Retinal pigment epithelial cell (primary cell): ENCODE results near the gene RANBP3.

Source experiments
- DNase-seq: peaks from one replicate; pipeline ENCODE4 v3.0.0-alpha.2; 2010; ENCODE audit warnings: low read depth
- H3K4me3 ChIP-seq: 2 replicates; pipeline ENCODE4 v1.5.1; 2011; ENCODE audit warnings: mild to moderate bottlenecking, low read length, control low read depth, moderate library complexity
- TF ChIP-seq, protein P1 (sequence below): conservative IDR thresholded peaks from 2 replicates; pipeline ENCODE4 v1.5.1; 2011; ENCODE audit warnings: low read depth, low read length, control low read depth, inconsistent platforms

The RANBP3 gene

DNA sequence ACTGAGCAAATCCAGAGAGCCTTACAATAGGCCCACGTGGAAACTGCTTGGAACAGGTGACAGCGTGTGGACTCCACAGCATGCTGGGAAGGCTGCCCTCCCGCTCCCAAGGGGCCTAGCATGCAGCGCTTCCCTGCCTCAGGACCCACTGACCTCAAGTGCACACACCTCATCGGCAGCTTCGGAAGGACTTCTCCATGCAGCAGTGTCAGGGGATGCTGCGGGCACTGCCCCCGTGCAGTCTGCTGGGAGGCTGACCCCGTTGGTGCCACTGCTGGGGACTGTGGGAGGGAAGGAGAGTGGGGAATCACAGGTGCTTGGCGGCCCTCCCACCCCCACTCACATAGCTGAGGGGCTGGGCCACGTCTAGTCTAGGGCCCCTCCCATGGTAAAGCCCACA lies 46.7 kb downstream of the RANBP3 start:
- H3K4me3 ChIP-seq, result no peak overlapping the region
- no peak for DNase-seq
- TF ChIP-seq, protein P1, sequence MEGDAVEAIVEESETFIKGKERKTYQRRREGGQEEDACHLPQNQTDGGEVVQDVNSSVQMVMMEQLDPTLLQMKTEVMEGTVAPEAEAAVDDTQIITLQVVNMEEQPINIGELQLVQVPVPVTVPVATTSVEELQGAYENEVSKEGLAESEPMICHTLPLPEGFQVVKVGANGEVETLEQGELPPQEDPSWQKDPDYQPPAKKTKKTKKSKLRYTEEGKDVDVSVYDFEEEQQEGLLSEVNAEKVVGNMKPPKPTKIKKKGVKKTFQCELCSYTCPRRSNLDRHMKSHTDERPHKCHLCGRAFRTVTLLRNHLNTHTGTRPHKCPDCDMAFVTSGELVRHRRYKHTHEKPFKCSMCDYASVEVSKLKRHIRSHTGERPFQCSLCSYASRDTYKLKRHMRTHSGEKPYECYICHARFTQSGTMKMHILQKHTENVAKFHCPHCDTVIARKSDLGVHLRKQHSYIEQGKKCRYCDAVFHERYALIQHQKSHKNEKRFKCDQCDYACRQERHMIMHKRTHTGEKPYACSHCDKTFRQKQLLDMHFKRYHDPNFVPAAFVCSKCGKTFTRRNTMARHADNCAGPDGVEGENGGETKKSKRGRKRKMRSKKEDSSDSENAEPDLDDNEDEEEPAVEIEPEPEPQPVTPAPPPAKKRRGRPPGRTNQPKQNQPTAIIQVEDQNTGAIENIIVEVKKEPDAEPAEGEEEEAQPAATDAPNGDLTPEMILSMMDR, result no peak

DNA sequence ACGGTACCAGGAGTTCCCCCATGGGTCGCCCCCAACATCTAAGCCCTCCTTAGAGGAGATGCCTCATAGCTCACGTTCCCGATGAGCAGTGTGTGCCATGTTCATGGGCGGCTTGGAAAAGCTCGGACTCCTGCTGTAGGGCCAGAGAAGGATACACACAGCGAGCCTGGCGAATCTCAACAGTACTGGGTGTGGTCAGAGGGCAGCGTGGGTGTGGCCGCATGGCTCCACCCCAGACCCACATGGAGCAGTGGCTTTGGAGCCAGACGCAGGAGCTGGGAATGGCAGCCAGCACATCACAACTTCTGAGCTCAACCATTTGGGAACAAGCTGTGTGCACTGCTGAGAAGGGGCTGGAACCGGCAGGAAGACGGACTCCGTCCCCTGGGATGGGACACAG lies 48.3 kb downstream of the RANBP3 start:
- no peak overlapping the region for H3K4me3 ChIP-seq
- DNase-seq, result no peak
- TF ChIP-seq, protein P1, result no peak

DNA sequence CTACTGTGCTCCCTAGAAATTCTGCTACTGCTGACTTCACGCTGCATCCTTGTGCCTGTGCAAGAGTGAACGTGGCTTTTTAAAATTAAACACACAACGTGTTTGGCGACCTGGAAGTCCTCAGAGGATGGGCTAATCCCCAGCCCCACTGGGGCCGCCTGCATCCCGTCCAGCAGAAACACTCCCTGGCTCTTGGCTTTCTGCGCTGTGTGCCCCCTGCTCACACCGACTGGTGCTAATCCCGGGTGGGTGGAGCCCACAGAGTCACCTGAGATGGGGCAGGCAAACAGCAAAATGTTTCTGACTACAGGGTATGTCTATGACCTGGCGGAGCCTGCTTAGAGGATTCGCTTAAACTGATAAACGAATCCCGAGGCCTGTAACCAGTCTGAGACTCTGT lies 48.8 kb downstream of the RANBP3 start:
- TF ChIP-seq, protein P1, result no peak
- no peak for DNase-seq
- H3K4me3 ChIP-seq, result no peak overlapping the region

DNA sequence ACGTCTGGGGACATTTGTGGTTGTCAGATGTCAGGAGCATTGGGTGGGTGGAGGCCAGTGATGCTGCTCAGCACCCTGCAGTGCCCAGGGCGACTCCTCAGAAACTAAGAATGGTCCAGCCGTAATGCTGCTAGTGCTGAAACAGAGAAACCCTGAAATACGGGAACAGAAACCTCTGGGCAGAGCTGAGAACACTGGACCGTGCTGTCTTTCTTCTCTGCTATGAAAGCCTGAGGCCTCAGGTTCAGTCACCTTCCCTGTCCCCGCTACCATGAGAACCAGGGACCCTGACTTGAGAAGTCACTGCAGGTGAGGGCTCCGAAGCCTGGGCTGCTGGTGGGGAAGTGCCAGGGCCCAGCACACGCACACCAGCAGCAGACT lies 50.5 kb downstream of the RANBP3 start:
- H3K4me3 ChIP-seq, result no peak overlapping the region
- TF ChIP-seq, protein P1, result no peak
- DNase-seq, result no peak

DNA sequence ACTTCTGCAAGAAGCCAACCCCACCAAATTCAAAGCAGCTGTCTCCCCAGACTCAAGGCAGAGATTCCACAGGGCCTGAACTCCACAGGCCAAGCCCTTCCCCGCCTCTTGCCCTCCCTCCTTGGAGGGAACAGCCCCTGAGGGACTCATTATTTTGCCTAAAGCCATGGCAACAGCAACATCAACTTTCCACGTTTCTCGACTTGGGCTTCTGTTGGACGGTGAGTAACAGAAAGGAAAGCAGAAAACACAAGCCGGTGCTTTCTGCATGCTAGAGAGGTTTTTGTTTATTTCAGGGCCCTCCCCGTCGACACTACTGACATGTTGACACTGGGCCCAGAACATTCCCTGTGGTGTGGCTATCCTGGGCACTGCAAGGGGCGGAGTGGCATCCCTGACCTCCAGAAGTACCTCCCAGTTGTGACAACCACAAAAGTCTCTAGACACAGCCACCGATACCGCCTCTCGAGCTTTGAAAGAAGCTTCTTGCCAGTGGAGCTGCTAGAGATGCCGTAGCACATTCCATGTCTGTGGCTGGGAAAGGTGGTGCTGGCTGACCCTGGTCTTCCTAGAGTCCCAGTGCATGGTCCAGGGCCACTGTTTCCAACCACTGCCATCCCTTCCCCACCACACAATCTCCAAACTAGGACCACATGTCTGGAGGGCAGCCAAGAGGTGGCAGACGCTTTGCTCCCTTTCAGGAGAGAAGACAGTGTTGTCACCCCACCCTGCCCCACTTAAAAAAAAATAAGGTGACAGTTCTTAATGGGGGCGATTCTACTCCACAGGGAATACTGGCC lies 51.1 kb downstream of the RANBP3 start:
- TF ChIP-seq, protein P1, result no peak
- no peak overlapping the region for H3K4me3 ChIP-seq
- no peak for DNase-seq

DNA sequence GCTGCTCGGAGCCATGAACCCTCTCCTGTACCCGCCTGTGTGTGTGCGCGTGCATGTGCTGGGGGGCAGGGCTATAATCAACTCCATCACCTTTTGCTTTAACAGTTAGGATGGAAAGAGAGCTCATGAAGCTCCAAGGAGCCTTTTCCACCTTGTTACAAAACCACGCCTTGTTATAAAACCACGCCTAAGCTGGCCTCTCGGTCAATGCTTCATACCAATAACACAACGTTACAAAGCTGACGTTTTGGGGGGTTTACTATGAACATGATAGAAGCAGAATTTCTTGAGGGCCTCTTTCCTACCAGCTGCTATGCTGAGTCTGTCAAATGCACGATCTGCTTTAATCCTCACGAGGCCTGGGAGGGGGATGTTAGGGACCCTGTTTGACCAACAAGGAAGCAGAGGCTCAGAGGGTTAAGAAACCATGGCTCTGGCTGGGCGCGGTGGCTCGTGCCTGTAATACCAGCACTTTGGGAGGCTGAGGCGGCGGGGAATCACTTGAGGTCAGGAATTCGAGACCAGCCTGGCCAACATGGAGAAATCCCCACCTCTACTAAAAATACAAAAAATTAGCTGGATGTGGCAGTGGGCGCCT lies 52.0 kb downstream of the RANBP3 start:
- no peak overlapping the region for H3K4me3 ChIP-seq
- DNase-seq, result no peak
- TF ChIP-seq, protein P1, result no peak

DNA sequence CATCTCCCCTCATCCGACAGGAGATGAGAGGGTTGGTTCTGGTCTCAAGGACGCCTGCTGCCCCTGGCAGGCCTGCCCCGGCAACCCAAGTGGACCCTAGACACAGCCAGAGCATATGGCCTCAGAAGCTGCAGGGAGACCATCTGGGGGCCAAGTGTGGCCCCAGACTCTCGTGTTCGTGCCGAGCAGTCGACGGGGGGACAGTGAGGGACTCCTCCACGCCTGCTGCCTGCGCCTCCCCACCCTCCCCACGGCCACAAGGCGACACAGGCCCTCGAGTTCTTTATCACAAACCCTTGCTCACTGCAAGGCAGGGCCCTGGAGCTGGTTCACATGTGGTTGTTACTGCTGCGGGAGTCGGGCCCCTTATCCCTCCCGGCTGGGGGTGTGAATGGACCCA lies 54.6 kb downstream of the RANBP3 start:
- TF ChIP-seq, protein P1, result no peak
- DNase-seq, result no peak
- no peak overlapping the region for H3K4me3 ChIP-seq
